Measurements from ENCODE around the gene WDR64.

Gene WDR64

GRCh38 chr1:241772932-241773500 lies 120.9 kb downstream of the WDR64 start:
- Histone ChIP-seq H3K4me3 (ENCODE audit: low read depth, low read length) (no peak overlapping the region), H3K36me3 (replicated peaks) (no peaks in the 10 kb centered on the region), H3K27me3 (replicated peaks) (no peaks in the 10 kb centered on the region), H3K27ac (no peak overlapping the region)
- in situ Hi-C loops (cut with HindIII; ENCODE audit: low pct_ligation_motif_present, low sequenced_read_pairs): no loop called here
- DNase-seq: no peak
- TF ChIP-seq, protein P1, sequence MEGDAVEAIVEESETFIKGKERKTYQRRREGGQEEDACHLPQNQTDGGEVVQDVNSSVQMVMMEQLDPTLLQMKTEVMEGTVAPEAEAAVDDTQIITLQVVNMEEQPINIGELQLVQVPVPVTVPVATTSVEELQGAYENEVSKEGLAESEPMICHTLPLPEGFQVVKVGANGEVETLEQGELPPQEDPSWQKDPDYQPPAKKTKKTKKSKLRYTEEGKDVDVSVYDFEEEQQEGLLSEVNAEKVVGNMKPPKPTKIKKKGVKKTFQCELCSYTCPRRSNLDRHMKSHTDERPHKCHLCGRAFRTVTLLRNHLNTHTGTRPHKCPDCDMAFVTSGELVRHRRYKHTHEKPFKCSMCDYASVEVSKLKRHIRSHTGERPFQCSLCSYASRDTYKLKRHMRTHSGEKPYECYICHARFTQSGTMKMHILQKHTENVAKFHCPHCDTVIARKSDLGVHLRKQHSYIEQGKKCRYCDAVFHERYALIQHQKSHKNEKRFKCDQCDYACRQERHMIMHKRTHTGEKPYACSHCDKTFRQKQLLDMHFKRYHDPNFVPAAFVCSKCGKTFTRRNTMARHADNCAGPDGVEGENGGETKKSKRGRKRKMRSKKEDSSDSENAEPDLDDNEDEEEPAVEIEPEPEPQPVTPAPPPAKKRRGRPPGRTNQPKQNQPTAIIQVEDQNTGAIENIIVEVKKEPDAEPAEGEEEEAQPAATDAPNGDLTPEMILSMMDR (IDR thresholded peaks at IDR 0.05; ENCODE audit: low read depth, low read length, missing control alignments): no peak

- TF ChIP-seq, protein P1 (IDR thresholded peaks at IDR 0.05; ENCODE audit: low read depth, low read length, missing control alignments): no peak
- Histone ChIP-seq H3K27me3 (replicated peaks) (no peaks in the 10 kb centered on the region), H3K36me3 (replicated peaks) (no peaks in the 10 kb centered on the region), H3K4me3 (ENCODE audit: low read depth, low read length) (no peak overlapping the region), H3K27ac (no peak overlapping the region)
- in situ Hi-C loops (cut with HindIII; ENCODE audit: low pct_ligation_motif_present, low sequenced_read_pairs): no loop called here
- DNase-seq: peak; percentile 0
These were observed 121.9 kb downstream of the WDR64 start for GRCh38 chr1:241773991-241774390.

DNA sequence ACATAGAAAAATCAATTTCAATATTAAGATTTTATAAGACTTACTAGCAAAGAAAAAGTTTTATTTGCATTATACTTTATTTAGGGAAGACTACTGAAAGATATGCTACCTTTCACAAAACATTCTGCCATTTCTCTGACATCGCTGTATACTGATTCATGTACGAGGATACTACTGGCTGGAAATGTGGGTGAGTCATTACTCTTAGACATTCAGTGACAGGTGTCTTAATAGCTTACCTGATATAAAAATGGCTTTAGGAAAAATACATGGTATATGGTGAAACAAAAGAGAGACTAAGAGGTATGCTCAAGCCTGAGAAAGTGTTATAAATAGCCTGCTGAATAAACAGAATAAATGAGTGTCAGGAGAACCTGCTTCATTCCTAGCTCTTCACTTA lies 122.9 kb downstream of the WDR64 start:
- TF ChIP-seq, protein P1 (IDR thresholded peaks at IDR 0.05; ENCODE audit: low read depth, low read length, missing control alignments): no peak
- no peak for DNase-seq
- in situ Hi-C loops (cut with HindIII; ENCODE audit: low pct_ligation_motif_present, low sequenced_read_pairs): no loop called here
- no peak overlapping the region for H3K27ac ChIP-seq
- no peak overlapping the region for H3K4me3 ChIP-seq (ENCODE audit: low read depth, low read length)
- no peaks in the 10 kb centered on the region for H3K36me3 ChIP-seq (replicated peaks)
- no peaks in the 10 kb centered on the region for H3K27me3 ChIP-seq (replicated peaks)

- Histone ChIP-seq H3K27me3 (replicated peaks) (no peaks in the 10 kb centered on the region), H3K36me3 (replicated peaks) (no peaks in the 10 kb centered on the region), H3K27ac (no peak overlapping the region), H3K4me3 (ENCODE audit: low read depth, low read length) (no peak overlapping the region)
- no peak for DNase-seq
- TF ChIP-seq, protein P1 (IDR thresholded peaks at IDR 0.05; ENCODE audit: low read depth, low read length, missing control alignments): no peak
- in situ Hi-C loops (cut with HindIII; ENCODE audit: low pct_ligation_motif_present, low sequenced_read_pairs): no loop called here
These were observed 124.8 kb downstream of the WDR64 start for GRCh38 chr1:241776911-241777310.

GRCh38 chr1:241778117-241778516 lies 126.0 kb downstream of the WDR64 start:
- Histone ChIP-seq H3K36me3 (replicated peaks) (no peaks in the 10 kb centered on the region), H3K27me3 (replicated peaks) (no peaks in the 10 kb centered on the region), H3K4me3 (ENCODE audit: low read depth, low read length) (no peak overlapping the region), H3K27ac (no peak overlapping the region)
- no peak for DNase-seq
- in situ Hi-C loops (cut with HindIII; ENCODE audit: low pct_ligation_motif_present, low sequenced_read_pairs): no loop called here
- TF ChIP-seq, protein P1 (IDR thresholded peaks at IDR 0.05; ENCODE audit: low read depth, low read length, missing control alignments): no peak

DNA sequence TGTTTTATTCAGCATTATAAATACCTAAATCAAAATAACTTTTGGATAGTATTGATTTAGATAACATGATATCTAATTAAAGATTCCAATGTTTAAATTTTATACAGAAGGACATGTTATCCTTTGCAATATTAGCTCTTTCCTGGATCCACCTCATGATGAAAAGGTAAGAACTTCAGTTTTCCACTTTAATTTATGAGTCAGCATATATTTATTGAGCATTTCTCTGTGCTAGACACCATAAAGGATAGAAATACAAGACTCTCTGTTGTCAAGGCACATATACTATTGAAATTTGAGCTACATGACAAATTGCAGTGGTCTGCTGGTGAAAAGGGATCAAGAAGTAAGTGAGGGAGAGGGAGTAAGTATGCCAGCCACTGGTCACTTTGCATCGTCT lies 127.8 kb downstream of the WDR64 start:
- no peak for DNase-seq
- no peak overlapping the region for H3K4me3 ChIP-seq (ENCODE audit: low read depth, low read length)
- no peak overlapping the region for H3K27ac ChIP-seq
- H3K36me3 ChIP-seq (replicated peaks): no peaks in the 10 kb centered on the region
- no peaks in the 10 kb centered on the region for H3K27me3 ChIP-seq (replicated peaks)
- in situ Hi-C loops (cut with HindIII; ENCODE audit: low pct_ligation_motif_present, low sequenced_read_pairs): no loop called here
- TF ChIP-seq, protein P1 (IDR thresholded peaks at IDR 0.05; ENCODE audit: low read depth, low read length, missing control alignments): no peak

All from brain microvascular endothelial cell (primary cell).